ENCODE results near the gene PCDHA9.

Gene PCDHA9

GRCh38 chr5:140881889-140882590 lies 33.9 kb downstream of the PCDHA9 start, which contains the start of gene PCDHA13:
PCDHA13 (plus strand) TSS chr5:140882124; CDS start chr5:140882269, 145 bp downstream.
- no peak for DNase-seq (ENCODE audit: low read depth in 2 of 2)

- no peak for DNase-seq (ENCODE audit: low read depth in 2 of 2)
Measured at GRCh38 chr5:140882591-140882899, 34.4 kb downstream of the PCDHA9 start.

- DNase-seq (ENCODE audit: low read depth in 2 of 2), result no peak
Measured at GRCh38 chr5:140883373-140883772, 35.2 kb downstream of the PCDHA9 start.

- DNase-seq (ENCODE audit: low read depth in 2 of 2), result no peak
Measured at GRCh38 chr5:140883927-140884697, 35.9 kb downstream of the PCDHA9 start.

All from stimulated activated CD4-positive, alpha-beta T cell treated with anti-CD3 and anti-CD28 coated beads, Interleukin-15, amount 100 ng/mL, for 48 hours (primary cell).